T-helper 2 cell (primary cell): ENCODE measurements around the gene IFNLR1.
A peak's percentile ranks its signal among the peaks of the same experiment; 100 is the strongest.

Experiments used
- DNase-seq, 5 experiments: peaks; one replicate each; pipeline versions ENCODE4 v3.0.0 to v3.0.0-alpha.2; 2012 to 2022

IFNLR1 gene

GRCh38 chr1:24205345-24206082, 18.4 kb upstream of the IFNLR1 start:
- no peak for DNase-seq

- no peak for DNase-seq
These were observed 17.0 kb upstream of the IFNLR1 start for GRCh38 chr1:24204116-24204515.

GRCh38 chr1:24203404-24203803, 16.3 kb upstream of the IFNLR1 start:
- peak in 1 of 5 experiments; percentile 48 for DNase-seq

DNA sequence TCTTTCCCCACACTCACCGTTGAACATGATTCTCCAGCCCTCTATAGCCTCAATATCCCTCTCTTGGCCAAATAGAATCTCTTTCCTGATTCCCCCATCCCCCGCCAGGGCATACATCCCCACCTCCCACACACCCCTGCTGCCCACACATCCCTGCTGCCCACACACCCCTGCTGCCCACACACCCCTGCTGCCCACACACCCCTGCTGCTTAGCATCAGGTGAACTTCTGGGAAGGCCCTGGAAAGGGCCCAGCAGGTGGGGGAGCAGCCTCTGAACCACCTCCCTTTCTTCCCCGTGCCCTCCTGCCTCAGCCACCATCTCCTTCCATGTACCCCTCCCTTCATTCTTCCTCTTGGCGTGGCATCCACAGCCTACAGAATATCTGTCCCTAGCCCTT, 15.9 kb upstream of the IFNLR1 start:
- DNase-seq: no peak

DNA sequence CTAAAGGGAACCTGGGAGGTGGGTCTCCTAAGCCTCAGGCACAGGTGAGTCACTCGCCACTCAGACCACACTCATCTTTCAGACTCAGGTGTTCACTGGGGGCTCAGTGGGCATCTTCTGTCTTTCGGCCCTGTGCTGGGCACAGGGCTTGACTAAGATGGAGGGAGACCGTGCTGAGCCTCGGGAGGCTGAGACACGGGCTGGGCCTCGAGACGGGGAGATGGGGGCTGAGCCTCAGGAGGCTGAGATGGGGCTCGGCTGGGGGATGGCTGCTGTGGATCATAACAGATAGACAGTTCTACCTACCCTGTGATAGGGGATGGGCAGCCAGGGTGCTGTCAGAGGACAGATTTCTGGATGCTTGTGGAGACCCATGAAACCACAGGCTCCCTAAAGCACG, 15.5 kb upstream of the IFNLR1 start:
- no peak for DNase-seq

GRCh38 chr1:24201941-24202440, 14.9 kb upstream of the IFNLR1 start:
- peak in 3 of 5 experiments; percentile 35 to 46 (median 43) for DNase-seq

GRCh38 chr1:24199291-24199900, 12.3 kb upstream of the IFNLR1 start:
- DNase-seq: peak; percentile 45 to 75 (median 66)

DNA sequence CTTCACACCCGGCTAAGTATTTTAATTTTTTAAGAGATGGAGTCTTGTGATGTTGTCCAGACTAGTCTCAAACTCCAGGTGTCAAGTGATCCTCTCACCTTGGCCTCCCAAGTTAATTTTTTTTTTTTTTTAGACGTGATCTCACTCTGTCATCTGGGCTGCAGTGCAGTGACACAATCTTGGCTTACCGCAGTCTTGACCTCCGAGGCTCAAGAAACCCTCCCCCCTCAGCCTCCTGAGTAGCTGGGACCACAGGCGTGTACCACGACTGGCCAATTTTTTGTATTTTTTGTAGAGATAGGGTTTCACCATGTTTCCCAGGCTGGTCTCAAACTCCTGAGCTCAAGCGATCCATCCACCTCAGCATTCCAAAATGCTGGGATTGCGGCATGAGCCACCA, 11.7 kb upstream of the IFNLR1 start:
- DNase-seq: no peak

GRCh38 chr1:24195874-24196273, 8.8 kb upstream of the IFNLR1 start:
- DNase-seq: no peak

- DNase-seq: no peak
These were observed 8.0 kb upstream of the IFNLR1 start for GRCh38 chr1:24195136-24195535.

DNA sequence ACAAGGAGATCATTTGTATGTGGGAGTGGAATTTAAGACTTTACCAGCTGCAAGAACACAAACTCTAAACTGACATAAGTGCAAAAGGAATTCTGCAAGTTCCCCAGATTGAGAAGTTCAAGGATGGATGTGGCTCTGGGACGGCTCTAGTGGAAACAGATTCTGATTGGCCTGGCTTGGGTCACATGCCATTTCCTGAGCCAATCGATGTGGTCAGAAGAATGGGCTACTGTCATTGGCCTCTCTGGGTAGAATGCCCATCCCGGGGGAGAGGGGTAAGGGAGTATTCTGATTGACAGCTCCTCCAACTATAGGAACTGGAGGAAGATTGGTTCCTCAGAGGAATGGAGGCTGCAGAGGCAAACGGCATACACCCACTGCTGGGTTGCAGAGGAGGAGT, 6.0 kb upstream of the IFNLR1 start:
- DNase-seq: no peak

GRCh38 chr1:24191860-24192259, 4.8 kb upstream of the IFNLR1 start:
- peak in 2 of 5 experiments; percentile 8 to 90 for DNase-seq

GRCh38 chr1:24190983-24191461, 3.9 kb upstream of the IFNLR1 start:
- DNase-seq: peak in 1 of 5 experiments; percentile 41

GRCh38 chr1:24189528-24189927, 2.4 kb upstream of the IFNLR1 start:
- peak in 1 of 5 experiments; percentile 31 for DNase-seq

DNA sequence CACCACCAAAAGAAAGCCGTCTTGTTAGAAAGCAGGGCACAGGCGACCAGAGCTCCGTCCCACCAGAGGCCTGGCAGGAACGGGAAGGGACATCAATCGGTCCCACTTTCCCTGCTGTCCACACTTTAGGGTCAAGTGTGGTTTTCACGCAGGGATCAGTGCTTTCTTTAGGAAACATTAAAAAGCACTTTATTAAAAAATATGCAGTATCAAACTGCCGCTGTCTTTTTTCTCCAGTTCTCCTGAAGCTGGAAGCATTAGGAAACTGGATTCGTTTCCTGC, 437 bp downstream of the IFNLR1 start:
- no peak for DNase-seq

DNA sequence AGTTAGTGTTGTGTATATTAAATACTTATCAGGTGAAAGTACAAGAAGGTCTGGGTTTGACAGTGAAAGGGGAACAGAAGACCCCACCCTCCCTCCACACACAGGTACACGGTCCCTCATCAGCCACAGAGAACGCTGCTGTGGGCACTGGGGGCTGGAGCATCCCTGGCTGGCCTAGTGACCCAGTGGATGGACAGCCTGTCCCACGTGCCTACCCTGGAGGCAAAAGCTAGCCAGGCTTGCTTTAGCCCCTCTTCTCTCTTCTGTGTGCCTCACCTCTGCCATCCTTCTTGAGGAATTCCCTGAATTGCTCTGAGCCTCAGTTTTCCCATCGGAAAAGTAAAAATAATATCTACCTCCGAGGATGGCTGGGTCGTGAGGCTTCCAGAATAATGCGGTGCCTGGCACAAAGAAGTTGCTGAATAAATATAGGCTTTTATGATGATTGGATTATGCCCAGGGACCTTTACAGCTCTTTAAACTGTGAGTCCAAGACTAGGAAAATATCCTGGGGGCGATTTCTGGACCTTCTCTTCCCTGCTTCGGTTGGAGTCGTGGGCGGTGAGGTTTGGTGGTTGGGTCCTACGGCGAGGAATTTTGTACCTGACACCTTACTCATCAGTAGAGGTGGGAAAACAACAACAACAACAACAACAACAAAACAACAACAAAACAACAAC, 918 bp downstream of the IFNLR1 start:
- DNase-seq: no peak

DNA sequence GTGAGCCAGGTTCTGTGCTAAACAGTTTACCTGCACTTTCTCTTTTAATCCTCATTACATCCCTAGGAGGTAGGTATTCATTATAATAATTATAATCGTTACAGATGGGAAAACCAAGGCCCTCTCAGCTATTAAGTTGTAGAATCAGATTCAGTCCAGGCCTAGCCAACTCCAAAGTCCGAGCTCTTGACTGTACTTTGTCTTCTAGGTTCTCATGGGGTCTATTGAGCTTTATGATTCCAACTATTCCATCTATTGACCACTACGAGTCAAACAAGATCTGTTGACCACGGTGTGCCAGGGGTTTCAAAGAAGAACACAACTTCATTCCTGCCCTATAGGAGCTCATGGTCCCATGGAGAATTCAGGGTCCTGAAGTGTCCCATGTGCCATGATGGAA, 2.0 kb downstream of the IFNLR1 start:
- DNase-seq: no peak

DNA sequence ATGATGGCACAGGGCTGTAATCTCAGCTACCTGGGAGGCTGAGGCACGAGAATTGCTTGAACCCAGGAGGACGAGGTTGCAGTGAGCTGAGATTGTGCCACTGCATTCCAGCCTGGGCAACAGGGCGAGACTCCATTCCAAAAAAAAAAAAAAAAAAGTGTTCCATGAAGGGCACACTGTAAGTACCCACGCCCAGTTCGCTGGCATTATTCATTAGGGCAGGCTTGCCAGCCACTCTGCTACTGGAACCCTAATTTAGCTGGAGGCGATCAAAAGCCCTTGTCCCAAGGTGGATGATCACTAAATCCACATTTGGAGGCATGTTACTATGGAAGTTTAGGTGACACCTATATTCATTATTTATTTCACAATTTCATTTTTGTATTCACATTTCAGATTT, 5.0 kb downstream of the IFNLR1 start:
- DNase-seq: no peak

DNA sequence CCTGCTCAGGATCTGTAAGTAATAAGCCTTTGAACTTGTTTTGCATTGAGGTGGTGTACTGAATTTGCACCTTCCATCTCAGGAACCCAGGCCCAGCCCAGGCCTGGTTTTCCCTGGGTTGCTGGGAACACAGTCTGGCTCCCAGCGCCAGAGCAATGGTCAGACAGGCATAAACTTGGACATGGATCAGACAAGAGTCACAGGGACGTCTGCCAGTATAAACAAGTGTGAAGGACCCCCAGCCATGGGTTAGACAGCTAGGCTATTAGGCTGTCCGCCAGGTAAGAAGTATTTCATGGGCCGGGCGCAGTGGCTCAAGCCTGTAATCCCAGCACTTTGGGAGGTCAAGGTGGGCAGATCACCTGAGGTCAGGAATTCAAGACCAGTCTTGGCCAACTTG, 5.5 kb downstream of the IFNLR1 start:
- DNase-seq: no peak

GRCh38 chr1:24180676-24181075, 6.4 kb downstream of the IFNLR1 start:
- no peak for DNase-seq

DNA sequence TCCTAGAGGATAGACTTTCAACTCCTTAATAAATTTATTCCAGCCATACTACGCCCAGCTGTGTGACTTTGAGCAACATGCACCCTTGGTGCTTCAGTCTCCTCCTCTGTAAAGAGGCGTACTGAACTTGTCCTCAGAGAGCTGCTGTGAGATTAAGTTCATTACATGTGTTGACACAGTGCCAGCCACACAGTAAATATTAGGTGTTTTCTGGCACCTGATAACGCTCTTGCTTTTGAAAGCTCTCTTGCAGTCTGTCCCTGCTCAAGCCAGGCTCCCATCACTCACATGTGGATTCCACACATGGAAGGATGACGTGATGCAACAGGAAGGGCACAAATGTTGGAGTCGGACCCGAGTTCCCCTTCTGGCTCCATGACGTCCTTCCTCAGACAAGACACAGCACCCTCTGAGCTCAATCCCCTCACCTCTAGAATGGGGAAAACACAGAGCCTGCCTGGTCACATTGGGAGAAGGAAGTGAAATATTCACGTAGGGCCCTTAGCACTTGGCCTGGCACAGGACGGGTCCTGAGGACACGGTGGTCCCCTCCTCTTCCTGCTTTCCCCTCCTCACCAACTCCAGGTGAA, 7.7 kb downstream of the IFNLR1 start:
- no peak for DNase-seq

- DNase-seq: no peak
These were observed 8.7 kb downstream of the IFNLR1 start for GRCh38 chr1:24178407-24178806.

DNA sequence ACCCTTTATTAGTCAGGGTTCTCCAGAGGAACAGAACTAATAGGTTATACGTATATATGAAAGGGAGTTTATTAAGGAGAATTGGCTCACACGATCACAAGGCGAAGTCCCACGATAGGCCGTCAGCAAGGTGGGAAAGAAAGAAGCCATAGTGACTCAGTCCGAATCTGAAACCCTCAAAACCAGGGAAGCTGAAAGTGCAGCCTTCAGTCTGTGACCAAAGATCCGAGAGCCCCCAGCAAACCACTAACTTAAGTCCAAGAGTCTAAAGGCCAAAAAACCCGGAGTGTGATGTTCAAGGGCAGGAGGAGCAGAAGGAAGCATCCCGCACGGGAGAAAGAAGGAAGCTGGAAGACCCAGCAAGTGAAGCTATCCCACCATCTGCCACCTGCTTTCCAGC, 9.9 kb downstream of the IFNLR1 start:
- DNase-seq: no peak
